Esophagus muscularis mucosa (tissue), 4 donors: ENCODE data around the gene CCL11.

Source experiments
- EP300 ChIP-seq: sonication (generic); formaldehyde crosslinking; IDR thresholded peaks from one replicate; pipeline ENCODE4 v1.6.1; 2017; ENCODE audit warnings: antibody characterized with exemption
- POLR2A ChIP-seq: fragments of 450-650 bp; IDR thresholded peaks from one replicate; pipeline ENCODE4 v1.6.1; 2017; ENCODE audit warnings: antibody characterized with exemption, moderate library complexity, mild to moderate bottlenecking, low read depth
- TF ChIP-seq, protein P1 (sequence below), 3 experiments: fragments of 200-600 bp in 2 of 3; fragments of 450-650 bp in 1 of 3; sonication (generic) in 2 of 3; IDR thresholded peaks; one replicate each; pipeline ENCODE4 v1.5.1; 2017 to 2019; ENCODE audit warnings: antibody characterized with exemption in 3 of 3, mild to moderate bottlenecking in 2 of 3, moderate library complexity in 1 of 3

DNA sequence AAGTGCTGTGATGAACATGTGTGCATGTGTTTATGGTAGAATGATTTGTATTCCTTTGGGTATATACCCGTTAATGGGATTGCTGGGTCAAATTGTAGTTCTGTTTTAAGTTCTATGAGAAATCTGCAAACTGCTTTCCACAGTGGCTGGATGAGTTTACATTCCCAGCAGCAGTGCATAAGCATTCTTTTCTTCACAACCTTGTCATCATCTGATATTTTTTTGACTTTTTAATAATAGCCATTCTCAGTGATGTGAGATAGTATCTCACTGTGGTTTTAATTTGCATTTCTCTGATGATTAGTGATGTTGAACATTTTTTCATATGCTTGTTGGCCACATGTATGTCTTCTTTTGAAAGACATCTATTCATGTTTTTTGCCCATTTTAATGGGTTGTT is 52.2 kb downstream of the CCL11 start:
- TF ChIP-seq, protein P1, sequence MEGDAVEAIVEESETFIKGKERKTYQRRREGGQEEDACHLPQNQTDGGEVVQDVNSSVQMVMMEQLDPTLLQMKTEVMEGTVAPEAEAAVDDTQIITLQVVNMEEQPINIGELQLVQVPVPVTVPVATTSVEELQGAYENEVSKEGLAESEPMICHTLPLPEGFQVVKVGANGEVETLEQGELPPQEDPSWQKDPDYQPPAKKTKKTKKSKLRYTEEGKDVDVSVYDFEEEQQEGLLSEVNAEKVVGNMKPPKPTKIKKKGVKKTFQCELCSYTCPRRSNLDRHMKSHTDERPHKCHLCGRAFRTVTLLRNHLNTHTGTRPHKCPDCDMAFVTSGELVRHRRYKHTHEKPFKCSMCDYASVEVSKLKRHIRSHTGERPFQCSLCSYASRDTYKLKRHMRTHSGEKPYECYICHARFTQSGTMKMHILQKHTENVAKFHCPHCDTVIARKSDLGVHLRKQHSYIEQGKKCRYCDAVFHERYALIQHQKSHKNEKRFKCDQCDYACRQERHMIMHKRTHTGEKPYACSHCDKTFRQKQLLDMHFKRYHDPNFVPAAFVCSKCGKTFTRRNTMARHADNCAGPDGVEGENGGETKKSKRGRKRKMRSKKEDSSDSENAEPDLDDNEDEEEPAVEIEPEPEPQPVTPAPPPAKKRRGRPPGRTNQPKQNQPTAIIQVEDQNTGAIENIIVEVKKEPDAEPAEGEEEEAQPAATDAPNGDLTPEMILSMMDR (IDR thresholded peaks at IDR 0.05), result no peak
- no peak for TF ChIP-seq POLR2A
- no peak for TF ChIP-seq EP300
